ENCODE data around the gene MAGED1. TPM values are rescaled to one million over a fixed set of nuclear protein-coding genes. Genes with fewer than 3 reads are reported as not detected.

MAGED1 gene
- polyA plus RNA-seq, 3 donors, result 3.2 to 7.3 (median 4.0) TPM

- Mint-ChIP-seq H3K27me3 (ENCODE audit: low read depth in 3 of 3) (peaks cover 0 to 2% (median 1%) of the 10 kb centered on the region in 3 donors), H3K4me3 (no peak overlapping the region), H3K36me3 (no peaks in the 10 kb centered on the region), H3K4me1 (peaks cover 4% of the 10 kb centered on the region), H3K9me3 (peaks cover 0 to 4% (median 2%) of the 10 kb centered on the region in 7 donors), H3K27ac (no peak overlapping the region)
- Histone ChIP-seq H3K4me2 (replicated peaks; ENCODE audit: extremely low read depth, low read length, poor library complexity, severe bottlenecking) (no peak overlapping the region), H3K9me3 (replicated peaks in 1 of 2; ENCODE audit: control insufficient read depth in 1 of 2, insufficient read depth in 1 of 2, low read length in 2 of 2) (no peaks in the 10 kb centered on the region), H3K9ac (ENCODE audit: insufficient read depth, low read length, poor library complexity, severe bottlenecking) (no peak overlapping the region), H3K4me3 (replicated peaks in 1 of 3; ENCODE audit: low read depth in 2 of 3, low read length in 3 of 3) (no peak overlapping the region), H3K36me3 (replicated peaks in 1 of 2; ENCODE audit: control insufficient read depth in 1 of 2, insufficient read depth in 2 of 2, low read length in 2 of 2) (no peaks in the 10 kb centered on the region), H4K20me1 (ENCODE audit: insufficient read depth, low read length) (no peaks in the 10 kb centered on the region), H3K4me1 (ENCODE audit: control insufficient read depth in 1 of 2, insufficient read depth in 2 of 2, low read length in 2 of 2) (peaks cover 3 to 5% of the 10 kb centered on the region in 2 donors), H2AFZ (ENCODE audit: insufficient read depth, low read depth, low read length, poor library complexity, severe bottlenecking) (no peak overlapping the region), H3K27me3 (ENCODE audit: control insufficient read depth in 2 of 2, insufficient read depth in 2 of 2, low read length in 2 of 2) (no peaks in the 10 kb centered on the region), H3K79me2 (ENCODE audit: insufficient read depth, low read length) (no peaks in the 10 kb centered on the region), H3K27ac (ENCODE audit: low read depth in 1 of 2, low read length in 2 of 2) (no peak overlapping the region)
- no CpG with 5 or more reads among the region's 1 CpG for WGBS (ENCODE audit: insufficient coverage)
- DNase-seq, result no peak
- TF ChIP-seq, protein P1, sequence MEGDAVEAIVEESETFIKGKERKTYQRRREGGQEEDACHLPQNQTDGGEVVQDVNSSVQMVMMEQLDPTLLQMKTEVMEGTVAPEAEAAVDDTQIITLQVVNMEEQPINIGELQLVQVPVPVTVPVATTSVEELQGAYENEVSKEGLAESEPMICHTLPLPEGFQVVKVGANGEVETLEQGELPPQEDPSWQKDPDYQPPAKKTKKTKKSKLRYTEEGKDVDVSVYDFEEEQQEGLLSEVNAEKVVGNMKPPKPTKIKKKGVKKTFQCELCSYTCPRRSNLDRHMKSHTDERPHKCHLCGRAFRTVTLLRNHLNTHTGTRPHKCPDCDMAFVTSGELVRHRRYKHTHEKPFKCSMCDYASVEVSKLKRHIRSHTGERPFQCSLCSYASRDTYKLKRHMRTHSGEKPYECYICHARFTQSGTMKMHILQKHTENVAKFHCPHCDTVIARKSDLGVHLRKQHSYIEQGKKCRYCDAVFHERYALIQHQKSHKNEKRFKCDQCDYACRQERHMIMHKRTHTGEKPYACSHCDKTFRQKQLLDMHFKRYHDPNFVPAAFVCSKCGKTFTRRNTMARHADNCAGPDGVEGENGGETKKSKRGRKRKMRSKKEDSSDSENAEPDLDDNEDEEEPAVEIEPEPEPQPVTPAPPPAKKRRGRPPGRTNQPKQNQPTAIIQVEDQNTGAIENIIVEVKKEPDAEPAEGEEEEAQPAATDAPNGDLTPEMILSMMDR (IDR thresholded peaks at IDR 0.05), result no peak
- intact Hi-C loops (cut with micrococcal nuclease), result no loop called here
Observed at GRCh38 chrX:51922561-51922960, 29.1 kb downstream of the MAGED1 start.

DNA sequence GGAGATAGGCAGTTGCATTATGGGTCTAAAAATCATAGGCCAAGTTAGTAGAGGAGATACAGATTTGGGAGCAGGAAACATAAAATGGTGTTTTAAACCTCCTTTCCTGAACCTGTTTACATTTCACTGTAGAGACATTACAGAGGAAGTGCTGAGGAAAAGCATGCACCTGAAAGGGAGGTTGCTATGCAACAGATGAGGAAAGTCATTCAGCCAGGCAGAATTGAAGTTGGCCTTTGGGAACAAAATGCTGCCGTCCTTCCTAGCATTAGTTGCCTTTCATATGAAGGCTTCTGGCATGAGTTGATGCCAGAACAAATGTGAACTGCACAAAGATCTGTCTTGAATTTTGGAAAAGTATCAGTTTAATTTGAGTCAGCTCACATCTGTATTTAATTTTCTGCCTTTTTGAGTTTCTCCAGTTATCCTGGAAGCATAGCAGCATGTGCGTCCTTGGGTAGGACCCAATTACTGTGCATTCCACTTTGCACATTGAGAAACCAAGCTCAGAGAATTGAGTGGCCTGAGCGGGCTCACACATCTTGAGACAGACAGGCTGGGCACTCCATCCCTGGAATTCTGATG is 38.2 kb downstream of the MAGED1 start:
- H3K27me3 ChIP-seq (ENCODE audit: control insufficient read depth in 2 of 2, insufficient read depth in 2 of 2, low read length in 2 of 2), result no peaks in the 10 kb centered on the region
- WGBS (ENCODE audit: insufficient coverage), result 100% methylated on average over 1 of the region's 3 CpGs
- intact Hi-C loops (cut with micrococcal nuclease), result no loop called here
- DNase-seq, result no peak
- H2AFZ ChIP-seq (ENCODE audit: insufficient read depth, low read depth, low read length, poor library complexity, severe bottlenecking), result no peak overlapping the region
- Mint-ChIP-seq H3K9me3 (peaks cover 0 to 10% (median 5%) of the 10 kb centered on the region in 7 donors), H3K36me3 (no peaks in the 10 kb centered on the region), H3K27me3 (ENCODE audit: low read depth in 3 of 3) (peaks cover 0 to 1% (median 0%) of the 10 kb centered on the region in 3 donors), H3K4me1 (no peaks in the 10 kb centered on the region), H3K27ac (no peak overlapping the region), H3K4me3 (no peak overlapping the region)
- TF ChIP-seq, protein P1 (IDR thresholded peaks at IDR 0.05), result no peak
- H3K79me2 ChIP-seq (ENCODE audit: insufficient read depth, low read length), result no peaks in the 10 kb centered on the region
- H3K9me3 ChIP-seq (replicated peaks in 1 of 2; ENCODE audit: control insufficient read depth in 1 of 2, insufficient read depth in 1 of 2, low read length in 2 of 2), result peaks cover 0 to 6% of the 10 kb centered on the region in 2 donors
- H3K4me1 ChIP-seq (ENCODE audit: control insufficient read depth in 1 of 2, insufficient read depth in 2 of 2, low read length in 2 of 2), result no peaks in the 10 kb centered on the region
- no peaks in the 10 kb centered on the region for H3K36me3 ChIP-seq (replicated peaks in 1 of 2; ENCODE audit: control insufficient read depth in 1 of 2, insufficient read depth in 2 of 2, low read length in 2 of 2)
- no peak overlapping the region for H3K27ac ChIP-seq (ENCODE audit: low read depth in 1 of 2, low read length in 2 of 2)
- no peak overlapping the region for H3K9ac ChIP-seq (ENCODE audit: insufficient read depth, low read length, poor library complexity, severe bottlenecking)
- no peak overlapping the region for H3K4me2 ChIP-seq (replicated peaks; ENCODE audit: extremely low read depth, low read length, poor library complexity, severe bottlenecking)
- no peaks in the 10 kb centered on the region for H4K20me1 ChIP-seq (ENCODE audit: insufficient read depth, low read length)
- no peak overlapping the region for H3K4me3 ChIP-seq (replicated peaks in 1 of 3; ENCODE audit: low read depth in 2 of 3, low read length in 3 of 3)

Small RNAs within 50 kb of the gene (small RNA-seq; reads per million reads assigned to genes)
- gene AL929410.2 (ENCODE audit: insufficient read length, low read depth) (not detected), gene RNU6-504P (ENCODE audit: insufficient read length, low read depth) (not detected)

Other genes with a start within 250 kb of the MAGED1 start
- not detected for gene CENPVL2, start 210.8 kb upstream of the MAGED1 start, polyA plus RNA-seq
- gene CENPVL1, start 183.1 kb upstream of the MAGED1 start, polyA plus RNA-seq, result not detected
- gene GSPT2, start 150.2 kb upstream of the MAGED1 start, polyA plus RNA-seq, result 1 to 10 TPM in 2 of 3 donors, under 1 TPM in 1; 0.40 to 1.6 (median 1.4) TPM
- under 1 TPM in 1 of 3 donors, not detected in 2; 0.04 TPM for gene MAGED4B, start 175.6 kb downstream of the MAGED1 start, polyA plus RNA-seq

All from CD14-positive monocyte (primary cell).